Endodermal cell (in vitro differentiated cells): ENCODE results near the gene TOMM22. TPM values are rescaled to one million over a fixed set of nuclear protein-coding genes. Genes with fewer than 3 reads are reported as not detected.

Experiments
- DNase-seq: peaks from one replicate; pipeline ENCODE4 v3.0.0-alpha.2; 2017
- H3K27ac ChIP-seq: 2 replicates; pipeline ENCODE4 v1.5.1; 2013; ENCODE audit warnings: mild to moderate bottlenecking, low read depth, low read length, moderate library complexity
- H3K27me3 ChIP-seq: 2 replicates; pipeline ENCODE4 v1.6.1; 2013; ENCODE audit warnings: mild to moderate bottlenecking, low read length, moderate library complexity; ENCODE audit not compliant: insufficient read depth, control insufficient read depth, poor library complexity, severe bottlenecking
- H3K36me3 ChIP-seq: 2 replicates; pipeline ENCODE4 v1.7.0; 2013; ENCODE audit warnings: mild to moderate bottlenecking, low read length, moderate library complexity; ENCODE audit not compliant: control insufficient read depth, insufficient read depth
- H3K4me1 ChIP-seq: one replicate; pipeline ENCODE4 v1.7.0; 2013; ENCODE audit warnings: low read length; ENCODE audit not compliant: control insufficient read depth, insufficient read depth
- H3K4me3 ChIP-seq: 2 replicates; pipeline ENCODE4 v1.5.1; 2013; ENCODE audit warnings: mild to moderate bottlenecking, low read length, moderate library complexity
- H3K9ac ChIP-seq: 2 replicates; pipeline ENCODE4 v1.6.1; 2013; ENCODE audit warnings: mild to moderate bottlenecking, low read length, moderate library complexity; ENCODE audit not compliant: poor library complexity, severe bottlenecking; ENCODE audit errors: extremely low read depth
- H3K9me3 ChIP-seq: 2 replicates; pipeline ENCODE4 v1.6.1; 2013; ENCODE audit warnings: mild to moderate bottlenecking, low read length, moderate library complexity; ENCODE audit not compliant: control insufficient read depth
- H3K27ac Mint-ChIP-seq: 2 replicates; pipeline ENCODE4 v1.8.0; 2020; ENCODE audit warnings: mixed read lengths
- H3K27me3 Mint-ChIP-seq: 2 replicates; pipeline ENCODE4 v1.8.0; 2021; ENCODE audit warnings: mild to moderate bottlenecking, mixed read lengths; ENCODE audit not compliant: insufficient read depth
- H3K36me3 Mint-ChIP-seq: 2 replicates; pipeline ENCODE4 v1.8.0; 2020; ENCODE audit warnings: low read depth, mixed read lengths
- H3K4me1 Mint-ChIP-seq: 2 replicates; pipeline ENCODE4 v1.8.0; 2020; ENCODE audit warnings: mixed read lengths
- H3K4me3 Mint-ChIP-seq: 2 replicates; pipeline ENCODE4 v1.8.0; 2020; ENCODE audit warnings: mild to moderate bottlenecking, moderate library complexity, mixed read lengths
- H3K9me3 Mint-ChIP-seq: 2 replicates; pipeline ENCODE4 v1.8.0; 2020; ENCODE audit warnings: mild to moderate bottlenecking, mixed read lengths
- WGBS, 2 experiments: methylation state at CpG; one replicate each; pipeline versions ENCODE4 v1.1.5 to v1.1.7; 2013; ENCODE audit warnings: missing lambda C conversion rate in 2 of 2, mixed read lengths in 1 of 2; ENCODE audit not compliant: insufficient coverage in 1 of 2, insufficient read length in 1 of 2; 5-methylcytosine and 5-hydroxymethylcytosine counted together
- total RNA-seq, 2 donors: library from RNA; stranded (reverse); fragmentation: NEBNext Ultra II Directional in 1 of 2; extraction: Animal tissue kit (Norgen Biotek cat#: 25700) in 1 of 2; gene quantifications; 2 replicates in 1 of 2; 3 replicates in 1 of 2; pipeline ENCODE4 v1.2.1, GENCODE V29; 2021
- TF ChIP-seq, protein P1 (sequence below): fragments of 200-600 bp; sonication (generic); conservative IDR thresholded peaks from 2 replicates; pipeline ENCODE4 v1.5.0; 2021; ENCODE audit warnings: antibody characterized with exemption, mild to moderate bottlenecking

The TOMM22 gene
- total RNA-seq, 2 donors from 2014 or later = 114 to 119 TPM

DNA sequence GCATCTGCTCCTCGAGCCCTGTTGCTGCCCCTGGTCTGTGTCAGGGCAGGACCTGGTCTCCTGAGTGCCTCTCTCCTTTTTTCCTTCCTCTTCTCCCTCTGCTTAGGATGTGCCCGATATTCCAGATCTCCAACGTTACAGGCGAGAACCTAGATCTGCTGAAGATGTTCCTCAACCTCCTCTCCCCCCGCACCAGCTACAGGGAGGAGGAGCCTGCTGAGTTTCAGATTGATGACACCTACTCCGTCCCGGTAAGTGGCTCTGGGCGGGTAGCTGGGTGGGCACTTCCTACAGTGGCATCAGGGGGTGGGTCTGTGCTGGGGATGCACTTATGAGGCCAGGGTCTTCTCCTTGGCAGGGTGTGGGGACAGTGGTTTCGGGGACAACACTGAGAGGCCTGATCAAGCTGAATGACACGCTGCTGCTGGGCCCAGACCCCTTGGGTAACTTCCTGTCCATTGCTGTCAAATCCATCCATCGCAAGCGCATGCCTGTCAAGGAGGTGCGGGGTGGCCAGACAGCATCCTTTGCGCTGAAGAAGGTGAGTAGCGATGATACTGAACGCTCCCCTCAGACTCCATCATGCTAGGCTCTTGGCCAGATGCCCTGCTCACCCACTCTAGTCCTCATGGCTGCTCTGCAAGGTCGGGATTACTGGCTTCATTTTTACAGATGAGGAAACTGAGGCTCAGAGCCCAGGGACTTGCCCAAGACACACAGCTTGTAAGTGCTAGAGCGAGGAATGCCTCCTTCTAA, 44.3 kb downstream of the TOMM22 start:
- Mint-ChIP-seq H3K9me3 (no peaks in the 10 kb centered on the region), H3K4me1 (no peaks in the 10 kb centered on the region), H3K27me3 (no peaks in the 10 kb centered on the region), H3K27ac (no peak overlapping the region), H3K4me3 (no peak overlapping the region), H3K36me3 (peaks cover 68% of the 10 kb centered on the region)
- no peak for DNase-seq
- TF ChIP-seq, protein P1, sequence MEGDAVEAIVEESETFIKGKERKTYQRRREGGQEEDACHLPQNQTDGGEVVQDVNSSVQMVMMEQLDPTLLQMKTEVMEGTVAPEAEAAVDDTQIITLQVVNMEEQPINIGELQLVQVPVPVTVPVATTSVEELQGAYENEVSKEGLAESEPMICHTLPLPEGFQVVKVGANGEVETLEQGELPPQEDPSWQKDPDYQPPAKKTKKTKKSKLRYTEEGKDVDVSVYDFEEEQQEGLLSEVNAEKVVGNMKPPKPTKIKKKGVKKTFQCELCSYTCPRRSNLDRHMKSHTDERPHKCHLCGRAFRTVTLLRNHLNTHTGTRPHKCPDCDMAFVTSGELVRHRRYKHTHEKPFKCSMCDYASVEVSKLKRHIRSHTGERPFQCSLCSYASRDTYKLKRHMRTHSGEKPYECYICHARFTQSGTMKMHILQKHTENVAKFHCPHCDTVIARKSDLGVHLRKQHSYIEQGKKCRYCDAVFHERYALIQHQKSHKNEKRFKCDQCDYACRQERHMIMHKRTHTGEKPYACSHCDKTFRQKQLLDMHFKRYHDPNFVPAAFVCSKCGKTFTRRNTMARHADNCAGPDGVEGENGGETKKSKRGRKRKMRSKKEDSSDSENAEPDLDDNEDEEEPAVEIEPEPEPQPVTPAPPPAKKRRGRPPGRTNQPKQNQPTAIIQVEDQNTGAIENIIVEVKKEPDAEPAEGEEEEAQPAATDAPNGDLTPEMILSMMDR = no peak
- H3K4me1 ChIP-seq = no peaks in the 10 kb centered on the region
- H3K9me3 ChIP-seq = no peaks in the 10 kb centered on the region
- no peak overlapping the region for H3K27ac ChIP-seq
- H3K36me3 ChIP-seq = peaks cover 93% of the 10 kb centered on the region
- no peak overlapping the region for H3K4me3 ChIP-seq
- no peak overlapping the region for H3K9ac ChIP-seq
- no peaks in the 10 kb centered on the region for H3K27me3 ChIP-seq
- 94% methylated on average over 15 to 18 of the region's 18 CpGs for WGBS, 2 experiments

DNA sequence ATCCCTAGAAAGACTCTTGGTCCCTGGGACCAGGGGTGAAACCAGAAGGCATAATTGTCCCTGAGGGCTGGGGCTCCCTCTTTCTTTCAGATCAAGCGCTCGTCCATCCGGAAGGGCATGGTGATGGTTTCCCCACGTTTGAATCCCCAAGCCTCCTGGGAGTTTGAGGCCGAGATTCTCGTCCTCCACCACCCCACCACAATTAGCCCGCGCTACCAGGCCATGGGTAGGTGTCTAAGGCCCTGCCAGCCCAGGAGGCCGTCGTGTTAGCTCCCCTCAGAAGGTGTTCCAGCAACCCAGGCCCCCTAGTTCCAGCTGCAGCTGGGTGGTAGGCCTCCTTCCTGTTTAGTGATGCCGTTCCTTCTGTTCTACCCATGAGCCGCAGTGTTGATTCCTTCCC, 45.4 kb downstream of the TOMM22 start:
- no peaks in the 10 kb centered on the region for H3K4me1 Mint-ChIP-seq
- DNase-seq = no peak
- H3K9me3 Mint-ChIP-seq = no peaks in the 10 kb centered on the region
- Histone ChIP-seq H3K9me3 (no peaks in the 10 kb centered on the region), H3K9ac (no peak overlapping the region), H3K27me3 (no peaks in the 10 kb centered on the region), H3K4me3 (no peak overlapping the region), H3K4me1 (no peaks in the 10 kb centered on the region), H3K27ac (no peak overlapping the region), H3K36me3 (peaks cover 94% of the 10 kb centered on the region)
- H3K27ac Mint-ChIP-seq = no peak overlapping the region
- no peaks in the 10 kb centered on the region for H3K27me3 Mint-ChIP-seq
- H3K36me3 Mint-ChIP-seq = peaks cover 62% of the 10 kb centered on the region
- TF ChIP-seq, protein P1 = no peak
- H3K4me3 Mint-ChIP-seq = no peak overlapping the region
- 92 to 100% methylated on average over 3 to 12 of the region's 12 CpGs for WGBS, 2 experiments

DNA sequence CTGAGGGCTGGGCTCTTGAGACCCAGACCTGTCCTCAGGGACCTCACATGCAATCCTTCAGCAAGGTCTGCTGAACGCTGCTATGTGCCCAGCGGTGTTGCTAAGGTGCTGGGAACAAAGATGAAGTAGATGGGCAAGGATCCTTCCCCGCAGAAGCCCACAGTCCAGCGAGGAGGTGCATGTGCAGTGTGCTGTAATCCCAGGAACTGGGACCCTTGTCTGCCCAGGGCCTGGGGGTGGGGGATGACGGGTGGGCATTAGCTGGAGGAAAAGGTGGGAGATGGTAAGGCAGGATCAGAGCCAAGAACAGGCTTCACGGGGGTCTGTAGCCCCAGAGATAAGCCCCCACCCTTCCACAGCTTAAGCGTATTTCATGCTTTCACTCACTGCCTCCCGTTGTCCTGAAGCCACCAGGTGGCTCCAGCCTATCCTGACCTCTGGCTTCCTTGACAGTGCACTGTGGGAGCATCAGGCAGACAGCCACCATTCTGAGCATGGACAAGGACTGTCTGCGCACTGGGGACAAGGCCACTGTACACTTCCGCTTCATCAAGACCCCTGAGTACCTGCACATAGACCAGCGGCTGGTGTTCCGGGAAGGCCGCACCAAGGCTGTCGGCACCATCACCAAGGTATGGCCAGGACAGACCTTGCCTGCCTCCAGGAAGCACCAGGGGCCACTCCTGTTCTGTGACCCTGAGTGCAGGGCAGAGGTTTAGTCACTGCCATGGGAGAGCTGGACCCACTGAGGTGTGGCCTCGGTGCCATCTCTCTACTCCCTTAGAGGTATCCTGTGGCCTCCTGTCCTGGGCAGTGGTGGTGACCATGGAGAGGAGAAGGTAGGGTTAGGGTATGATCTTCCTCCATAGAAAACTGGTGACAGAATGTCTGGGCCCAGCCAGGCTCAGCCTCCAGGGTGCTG, 46.0 kb downstream of the TOMM22 start:
- no peaks in the 10 kb centered on the region for H3K4me1 Mint-ChIP-seq
- Histone ChIP-seq H3K4me3 (no peak overlapping the region), H3K27me3 (no peaks in the 10 kb centered on the region), H3K4me1 (no peaks in the 10 kb centered on the region), H3K9ac (no peak overlapping the region), H3K9me3 (no peaks in the 10 kb centered on the region), H3K36me3 (peaks cover 90% of the 10 kb centered on the region), H3K27ac (no peak overlapping the region)
- no peak for DNase-seq
- H3K4me3 Mint-ChIP-seq = no peak overlapping the region
- peak overlapping the region; percentile 44 for H3K27ac Mint-ChIP-seq
- TF ChIP-seq, protein P1 = no peak
- H3K27me3 Mint-ChIP-seq = no peaks in the 10 kb centered on the region
- peaks cover 57% of the 10 kb centered on the region for H3K36me3 Mint-ChIP-seq
- H3K9me3 Mint-ChIP-seq = no peaks in the 10 kb centered on the region
- WGBS, 2 experiments = 95 to 97% methylated on average over 11 to 15 of the region's 15 CpGs
